Calu3 (cell line): ENCODE results near the gene ATP8A1. TPM values are rescaled to one million over a fixed set of nuclear protein-coding genes. Genes with fewer than 3 reads are reported as not detected.

Experiments
- BruUV-seq: library from RNA; stranded (reverse); fragments of 400-500 nt; replicated peaks from 2 replicates; lab custom pipeline; 2021; lab: Mats Ljungman, UMichigan
- CTCF ChIA-PET: fragments of 300-600 bp; sonication (Branson Sonifier 250); formaldehyde crosslinking; loops from one replicate; lab custom pipeline; 2022; ENCODE audit warnings: antibody characterized with exemption; lab: Charles Lee
- DNase-seq: peaks from one replicate; pipeline ENCODE4 v3.0.0; 2022
- H3K27ac Mint-ChIP-seq: one replicate; pipeline ENCODE4 v1.8.0; 2022; ENCODE audit warnings: mixed read lengths; ENCODE audit not compliant: unreplicated experiment
- H3K27me3 Mint-ChIP-seq: one replicate; pipeline ENCODE4 v1.8.0; 2022; ENCODE audit warnings: mixed read lengths; ENCODE audit not compliant: unreplicated experiment
- H3K36me3 Mint-ChIP-seq: one replicate; pipeline ENCODE4 v1.8.0; 2022; ENCODE audit warnings: mild to moderate bottlenecking, moderate library complexity, mixed read lengths; ENCODE audit not compliant: insufficient read depth, unreplicated experiment
- H3K4me1 Mint-ChIP-seq: one replicate; pipeline ENCODE4 v1.8.0; 2022; ENCODE audit warnings: mild to moderate bottlenecking, low read depth, mixed read lengths; ENCODE audit not compliant: unreplicated experiment
- H3K4me3 Mint-ChIP-seq: one replicate; pipeline ENCODE4 v1.8.0; 2022; ENCODE audit warnings: mild to moderate bottlenecking, low read depth, moderate library complexity, mixed read lengths; ENCODE audit not compliant: unreplicated experiment
- H3K9me3 Mint-ChIP-seq: one replicate; pipeline ENCODE4 v1.8.0; 2022; ENCODE audit warnings: low read depth, mixed read lengths; ENCODE audit not compliant: unreplicated experiment
- CTCF ChIP-seq: fragments of 200-600 bp; IDR thresholded peaks from one replicate; pipeline ENCODE4 v1.8.0; 2022; ENCODE audit warnings: antibody characterized with exemption; ENCODE audit not compliant: unreplicated experiment
- intact Hi-C: fragments of 100-400 bp; cut with micrococcal nuclease; formaldehyde crosslinking; loops from one replicate; pipeline ENCODE4 v1.10.0; 2022; ENCODE audit not compliant: unreplicated experiment
- total RNA-seq: library from RNA; stranded (reverse); gene quantifications from 2 replicates; pipeline ENCODE4 v1.2.3, GENCODE V29; 2022

ATP8A1 gene
- total RNA-seq, 1 experiment from 2014 or later = 0.76 TPM

- H3K27me3 Mint-ChIP-seq = peaks cover 8% of the 10 kb centered on the region
- no peaks in the 10 kb centered on the region for H3K36me3 Mint-ChIP-seq
- DNase-seq = no peak
- intact Hi-C loops = no loop called here
- H3K4me1 Mint-ChIP-seq = no peaks in the 10 kb centered on the region
- TF ChIP-seq CTCF = no peak
- no peak overlapping the region for H3K4me3 Mint-ChIP-seq
- H3K27ac Mint-ChIP-seq = no peak overlapping the region
- CTCF ChIA-PET = interaction anchor here (0.6 kb wide), 1 partner anchor 305 kb away, joined by 3 read pairs; no protein-coding TSS in a partner anchor
- H3K9me3 Mint-ChIP-seq = no peaks in the 10 kb centered on the region
- BruUV-seq = no TSS peak
Measured at GRCh38 chr4:42483426-42484379, 173.2 kb downstream of the ATP8A1 start.

- TF ChIP-seq CTCF = no peak
- Mint-ChIP-seq H3K9me3 (no peaks in the 10 kb centered on the region), H3K4me3 (no peak overlapping the region), H3K4me1 (no peaks in the 10 kb centered on the region), H3K27ac (no peak overlapping the region), H3K27me3 (peaks cover 8% of the 10 kb centered on the region), H3K36me3 (no peaks in the 10 kb centered on the region)
- CTCF ChIA-PET = interaction anchor here (0.6 kb wide), 1 partner anchor 306 kb away, joined by 3 read pairs; no protein-coding TSS in a partner anchor
- intact Hi-C loops = no loop called here
- DNase-seq = no peak
- BruUV-seq = no TSS peak
Measured at GRCh38 chr4:42482516-42483327, 174.2 kb downstream of the ATP8A1 start.

- Mint-ChIP-seq H3K36me3 (no peaks in the 10 kb centered on the region), H3K27me3 (peaks cover 8% of the 10 kb centered on the region), H3K9me3 (no peaks in the 10 kb centered on the region), H3K4me1 (no peaks in the 10 kb centered on the region), H3K27ac (no peak overlapping the region), H3K4me3 (no peak overlapping the region)
- no peak for TF ChIP-seq CTCF
- DNase-seq = no peak
- intact Hi-C loops = no loop called here
- BruUV-seq = no TSS peak
- CTCF ChIA-PET = no interaction called here
Measured at GRCh38 chr4:42480717-42481116, 176.2 kb downstream of the ATP8A1 start.

- no TSS peak for BruUV-seq
- DNase-seq = no peak
- no peak overlapping the region for H3K4me3 Mint-ChIP-seq
- H3K27me3 Mint-ChIP-seq = peaks cover 8% of the 10 kb centered on the region
- intact Hi-C loops = no loop called here
- H3K36me3 Mint-ChIP-seq = no peaks in the 10 kb centered on the region
- H3K9me3 Mint-ChIP-seq = no peaks in the 10 kb centered on the region
- no peak overlapping the region for H3K27ac Mint-ChIP-seq
- TF ChIP-seq CTCF = no peak
- H3K4me1 Mint-ChIP-seq = no peaks in the 10 kb centered on the region
- CTCF ChIA-PET = no interaction called here
Measured at GRCh38 chr4:42480281-42480680, 176.6 kb downstream of the ATP8A1 start.
